Lower leg skin (tissue), 4 donors: ENCODE measurements around the gene CYP2S1. TPM values are rescaled to one million over a fixed set of nuclear protein-coding genes. Genes with fewer than 3 reads are reported as not detected.

Source experiments
- DNase-seq, 2 donors: peaks; one replicate each; pipeline ENCODE4 v3.0.0-alpha.2; 2019; ENCODE audit warnings: low spot score in 2 of 2
- H3K4me3 ChIP-seq: fragments of 200-600 bp; sonication (generic); 2 replicates; pipeline ENCODE4 v1.5.1; 2017; ENCODE audit warnings: mild to moderate bottlenecking, low read depth; ENCODE audit not compliant: poor library complexity, severe bottlenecking
- CTCF ChIP-seq, 3 donors: fragments of 450-650 bp; IDR thresholded peaks; one replicate each; pipeline ENCODE4 v1.5.1; 2016; ENCODE audit warnings: antibody characterized with exemption in 3 of 3, mild to moderate bottlenecking in 3 of 3, moderate library complexity in 2 of 3
- POLR2A ChIP-seq, 2 donors: fragments of 450-650 bp; IDR thresholded peaks; one replicate each; pipeline ENCODE4 v1.6.1; 2016 to 2017; ENCODE audit warnings: antibody characterized with exemption in 2 of 2, mild to moderate bottlenecking in 1 of 2, moderate library complexity in 1 of 2
- WGBS, 2 donors: methylation state at CpG; one replicate each; pipeline ENCODE4 v1.1.5; 2018; 5-methylcytosine and 5-hydroxymethylcytosine counted together
- intact Hi-C: fragments of 100-400 bp; cut with DNase I; formaldehyde crosslinking; loops from one replicate; pipeline ENCODE4 v1.15.0; 2023; ENCODE audit warnings: low total_unique reads
- total RNA-seq, 4 donors: library from RNA; depleted of rRNA; stranded (reverse); fragments of >200 nt; gene quantifications; one replicate each; pipeline ENCODE4 v1.1.0, GENCODE V29; 2016

CYP2S1 gene
- total RNA-seq, 4 donors from 2014 or later = 0.49 to 3.8 (median 1.9) TPM

GRCh38 chr19:41239961-41240574, 47.0 kb downstream of the CYP2S1 start:
- intact Hi-C loops = no loop called here
- no peak for DNase-seq
- 80 to 89% methylated on average over 2 of the region's 2 CpGs for WGBS, 2 donors
- TF ChIP-seq CTCF (IDR thresholded peaks at IDR 0.05) = no peak
- TF ChIP-seq POLR2A (IDR thresholded peaks at IDR 0.05) = no peak
- H3K4me3 ChIP-seq = no peak overlapping the region

- no peak for TF ChIP-seq POLR2A (IDR thresholded peaks at IDR 0.05)
- no peak for TF ChIP-seq CTCF (IDR thresholded peaks at IDR 0.05)
- WGBS, 2 donors = 76 to 88% methylated on average over 5 of the region's 5 CpGs
- H3K4me3 ChIP-seq = no peak overlapping the region
- DNase-seq = no peak
- intact Hi-C loops = no loop called here
Measured at GRCh38 chr19:41241859-41242258, 48.8 kb downstream of the CYP2S1 start.

GRCh38 chr19:41244117-41244516, 51.1 kb downstream of the CYP2S1 start:
- DNase-seq = no peak
- 87 to 92% methylated on average over 4 of the region's 4 CpGs for WGBS, 2 donors
- no peak for TF ChIP-seq CTCF (IDR thresholded peaks at IDR 0.05)
- no peak for TF ChIP-seq POLR2A (IDR thresholded peaks at IDR 0.05)

GRCh38 chr19:41245843-41246242, 52.8 kb downstream of the CYP2S1 start:
- no peak for TF ChIP-seq POLR2A (IDR thresholded peaks at IDR 0.05)
- TF ChIP-seq CTCF (IDR thresholded peaks at IDR 0.05) = no peak
- WGBS, 2 donors = 79 to 82% methylated on average over 3 of the region's 3 CpGs
- DNase-seq = no peak
- no peak overlapping the region for H3K4me3 ChIP-seq
- intact Hi-C loops = no loop called here

More at GRCh38 chr19:41244117-41244516, 51.1 kb downstream of the CYP2S1 start:
- no peak overlapping the region for H3K4me3 ChIP-seq
- intact Hi-C loops = no loop called here

- WGBS, 2 donors = 89 to 96% methylated on average over 4 of the region's 4 CpGs
- no peak for TF ChIP-seq CTCF (IDR thresholded peaks at IDR 0.05)
- no peak for TF ChIP-seq POLR2A (IDR thresholded peaks at IDR 0.05)
- DNase-seq = peak in 1 of 2 donors; percentile 46
- H3K4me3 ChIP-seq = no peak overlapping the region
- intact Hi-C loops = no loop called here
Measured at GRCh38 chr19:41248895-41249294, 55.9 kb downstream of the CYP2S1 start.
